ENCODE data around the gene MIEF1.

MIEF1 gene

GRCh38 chr22:39558950-39559349 is 56.9 kb downstream of the MIEF1 start:
- DNase-seq (ENCODE audit: low spot score), result no peak

GRCh38 chr22:39559456-39560105 is 57.5 kb downstream of the MIEF1 start:
- DNase-seq (ENCODE audit: low spot score), result no peak

DNA sequence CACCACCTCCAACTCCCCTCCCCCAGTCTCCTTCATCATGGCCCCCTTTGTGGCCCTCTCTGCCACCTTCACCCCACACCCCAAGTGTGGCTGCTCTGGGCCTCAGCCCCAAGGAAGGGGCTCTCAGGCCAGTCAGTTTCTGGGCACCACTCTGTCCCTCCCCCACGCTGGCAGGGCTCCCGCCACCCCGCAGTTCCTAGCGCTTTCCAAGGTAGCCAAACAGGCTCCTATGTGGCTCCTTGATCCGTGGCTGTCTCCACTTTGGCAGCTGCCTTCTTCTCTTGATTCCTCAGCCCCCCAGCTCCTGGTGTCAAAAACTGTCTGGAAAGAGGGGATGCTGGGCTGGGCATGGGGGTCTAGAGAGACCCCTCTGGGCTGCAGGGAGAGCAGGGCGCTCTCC is 58.0 kb downstream of the MIEF1 start:
- no peak for DNase-seq (ENCODE audit: low spot score)

GRCh38 chr22:39562839-39563489 is 60.9 kb downstream of the MIEF1 start:
- DNase-seq (ENCODE audit: low spot score), result no peak

DNA sequence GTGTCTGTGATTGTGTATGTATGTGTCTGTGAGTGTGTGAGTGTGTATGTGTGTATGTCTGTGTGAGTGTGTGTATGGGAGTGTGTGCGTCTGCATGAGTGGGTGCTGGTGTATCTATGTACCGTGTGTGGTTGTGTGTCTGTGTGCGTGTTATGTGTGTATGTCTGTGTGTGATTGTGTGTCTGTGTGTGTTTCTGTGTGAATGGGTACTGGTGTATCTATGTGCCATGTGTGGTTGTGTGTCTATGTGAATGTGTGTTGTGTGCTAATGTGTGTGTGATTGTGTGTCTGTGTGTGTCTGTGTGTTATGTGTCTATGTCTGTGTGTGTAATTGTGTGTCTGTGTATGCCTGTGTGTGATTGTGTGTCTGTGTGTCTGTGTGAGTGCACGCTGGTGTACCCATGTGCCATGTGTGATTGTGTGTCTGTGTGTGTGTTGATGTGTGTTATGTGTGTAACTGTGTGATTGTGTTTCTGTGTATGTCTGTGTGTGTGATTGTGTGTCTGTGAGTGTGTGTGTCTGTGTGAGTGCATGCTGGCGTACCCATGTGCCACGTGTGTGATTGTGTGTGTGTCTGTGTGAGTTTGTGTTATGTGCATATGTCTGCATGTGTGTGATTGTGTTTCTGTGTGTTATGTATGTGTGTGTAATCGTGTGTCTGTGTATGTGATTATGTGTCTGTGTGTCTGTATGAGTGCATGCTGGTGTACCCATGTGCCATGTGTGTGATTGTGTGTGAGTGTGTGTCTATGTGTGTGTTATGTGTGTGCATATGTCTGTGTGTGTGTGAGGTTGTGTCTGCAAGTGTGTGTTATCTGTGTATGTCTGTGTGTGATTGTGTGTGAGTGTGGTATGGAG is 61.7 kb downstream of the MIEF1 start:
- no peak for DNase-seq (ENCODE audit: low spot score)

DNA sequence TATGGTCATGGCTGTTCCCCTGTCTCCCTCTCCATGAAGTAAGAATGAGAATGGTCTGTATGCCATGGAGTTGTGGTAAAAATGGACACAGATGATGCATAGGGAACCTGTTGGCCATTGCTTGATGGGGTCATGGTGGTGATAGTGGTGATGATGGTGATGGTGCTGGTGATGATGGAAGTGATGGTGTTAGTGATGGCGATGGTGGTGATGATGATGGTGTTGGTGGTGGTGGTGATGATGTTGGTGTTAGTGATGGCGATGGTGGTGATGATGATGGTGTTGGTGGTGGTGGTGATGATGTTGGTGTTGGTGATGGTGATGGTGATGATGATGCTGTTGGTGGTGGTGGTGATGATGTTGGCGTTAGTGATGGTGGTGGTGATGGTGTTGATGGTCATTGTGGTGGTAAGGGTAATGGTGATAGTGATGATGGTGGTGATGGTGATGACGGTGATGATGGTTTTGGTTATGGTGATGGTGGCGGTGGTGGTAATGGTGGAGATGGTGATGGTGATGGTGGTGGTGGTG is 63.4 kb downstream of the MIEF1 start:
- DNase-seq (ENCODE audit: low spot score), result no peak

- no peak for DNase-seq (ENCODE audit: low spot score)
Observed at GRCh38 chr22:39567135-39567946, 65.3 kb downstream of the MIEF1 start.
